Dermis microvascular lymphatic vessel endothelial cell (primary cell): ENCODE measurements around the gene BRIP1. TPM values are rescaled to one million over a fixed set of nuclear protein-coding genes. Genes with fewer than 3 reads are reported as not detected.
"Not testable (repeated sequence)": the region's sequence is repeated elsewhere in the genome, so short reads cannot be mapped to it uniquely, and the experiment has no call there.

ENCODE experiments used
- DNase-seq, 2 donors: peaks; one replicate each; pipeline versions ENCODE4 v3.0.0 to v3.0.0-alpha.2; 2010; ENCODE audit warnings: low read depth in 2 of 2
- total RNA-seq: library from RNA; depleted of rRNA; stranded (reverse); fragments of >200 nt; gene quantifications from 2 replicates; pipeline ENCODE4 v1.2.1, GENCODE V29; 2014

BRIP1 gene
- 3.0 and 6.4 TPM in 2 replicates for total RNA-seq

DNA sequence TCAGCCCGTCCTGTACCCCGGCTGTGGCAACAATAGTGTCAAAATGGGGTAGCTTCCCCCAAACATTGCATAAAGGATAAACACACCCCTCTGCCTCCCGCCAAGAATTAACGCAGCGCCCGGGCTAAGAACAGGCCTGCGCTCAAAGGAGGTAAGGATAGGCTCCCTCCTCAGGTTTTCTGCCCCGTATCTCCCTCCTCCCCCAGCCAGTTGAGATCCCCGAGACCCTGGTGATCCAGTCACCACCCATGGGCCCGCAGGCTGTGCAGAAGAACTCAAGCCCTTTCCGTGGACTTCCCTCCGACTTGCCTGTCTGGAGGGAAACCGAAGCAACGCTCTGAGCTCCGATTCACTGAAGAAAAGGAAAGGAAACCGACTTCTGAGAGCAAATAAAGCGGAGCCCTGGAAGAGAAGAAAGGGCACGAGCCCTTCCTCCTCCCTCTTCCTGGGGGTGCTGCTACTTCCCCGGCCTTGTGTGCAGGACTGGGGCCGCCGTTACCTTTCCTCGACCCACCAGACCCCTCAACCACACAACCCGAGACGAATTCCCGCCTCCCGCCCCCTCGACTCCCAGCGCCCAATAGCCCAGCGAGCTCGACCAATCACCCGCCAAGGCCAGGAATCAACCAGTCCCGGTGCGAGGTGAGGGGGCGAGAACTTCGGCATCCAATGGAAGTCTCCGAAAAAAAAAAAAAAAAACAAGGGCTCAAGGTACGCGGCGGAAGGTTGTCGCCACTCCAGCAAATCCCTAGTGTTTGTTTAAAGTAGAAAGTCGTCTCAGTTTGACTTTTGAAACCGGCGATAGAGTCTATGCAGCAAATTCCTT lies at the start of gene BRIP1:
Gene BRIP1 (minus strand): TSS at position 554 of the 826 bp plus-strand sequence. CDS start 1,989 bp downstream, outside the sequence.
- peak; percentile 81 to 94 for DNase-seq

DNA sequence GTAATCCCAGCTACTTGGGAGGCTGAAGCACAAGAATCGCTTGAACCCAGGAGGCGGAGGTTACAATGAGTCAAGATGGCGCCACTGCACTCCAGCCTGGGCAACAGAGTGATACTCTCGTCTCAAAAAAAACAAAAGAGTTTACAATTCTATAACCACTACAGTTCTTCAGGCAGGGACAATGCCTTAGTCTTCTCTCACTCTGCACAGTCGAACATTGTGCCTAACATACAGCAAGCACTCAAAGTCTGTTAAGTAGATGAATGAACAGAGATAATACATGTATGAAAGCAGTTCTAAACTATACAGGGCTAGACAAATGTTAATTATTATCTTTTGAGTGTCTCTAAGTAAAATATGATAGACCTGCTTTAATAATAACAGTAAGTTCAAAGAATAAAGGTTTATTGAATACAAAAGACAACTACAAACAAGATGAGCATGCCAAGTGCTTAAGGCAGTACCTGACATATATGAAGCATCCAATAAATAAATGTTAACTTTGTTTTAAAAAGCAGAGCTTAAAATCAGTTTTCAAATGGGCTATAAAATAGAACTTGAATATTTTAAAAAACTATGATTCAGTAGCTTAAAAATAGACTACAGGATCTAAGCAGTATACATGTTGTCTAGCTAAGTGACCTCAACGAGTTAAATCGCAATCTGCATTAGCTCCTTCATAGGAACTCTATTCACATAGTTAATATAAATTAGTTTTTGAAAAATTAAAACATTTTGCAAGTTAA lies 45.1 kb upstream of the BRIP1 start:
- DNase-seq = no peak

DNA sequence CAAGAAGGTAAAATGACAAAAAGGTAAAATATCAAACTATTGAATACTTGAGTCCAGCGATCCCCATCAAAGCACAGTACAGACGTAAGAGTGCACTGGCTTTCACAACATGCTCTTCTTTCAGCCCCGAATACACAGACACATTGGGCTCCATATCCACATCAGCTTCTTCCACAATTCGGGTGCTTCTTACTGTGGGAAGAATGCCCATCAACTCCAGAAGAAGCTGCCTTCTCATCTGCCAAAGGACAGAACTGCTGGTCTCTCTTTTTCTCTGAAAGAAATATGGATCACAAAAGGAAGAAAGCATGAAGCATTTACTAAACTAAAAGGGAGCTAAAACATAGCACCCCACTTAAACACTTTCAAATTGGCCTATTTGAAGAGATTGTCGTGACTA lies 44.0 kb upstream of the BRIP1 start:
- no peak for DNase-seq

DNA sequence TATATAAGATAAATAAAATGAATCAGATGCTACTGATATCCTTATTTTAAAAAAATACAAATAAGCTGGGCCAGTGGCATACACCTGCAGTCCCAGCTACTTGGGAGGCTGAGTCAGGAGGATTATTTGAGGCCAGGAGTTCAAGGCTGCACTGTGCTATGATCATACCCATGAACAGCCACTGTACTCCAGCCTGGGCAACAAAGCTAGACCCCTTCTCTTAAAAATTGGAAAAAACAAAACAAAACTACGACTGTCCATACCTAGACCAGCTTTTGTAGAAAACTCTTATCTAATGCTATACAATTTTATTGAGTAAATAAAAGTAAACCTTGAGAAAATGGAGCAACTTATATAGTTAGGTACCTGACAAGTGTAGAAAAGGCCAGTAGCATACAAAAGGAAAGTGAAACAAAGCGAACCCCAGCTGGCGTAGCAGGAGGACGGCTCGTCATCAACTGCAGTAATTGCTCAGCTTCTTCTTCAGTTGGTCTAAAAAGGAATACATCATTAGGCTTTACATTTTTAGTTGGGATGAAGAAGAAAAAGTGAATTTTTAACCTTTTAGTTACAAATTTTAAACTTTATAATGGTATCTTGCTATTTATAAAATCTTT lies 40.9 kb upstream of the BRIP1 start:
- DNase-seq = no peak

DNA sequence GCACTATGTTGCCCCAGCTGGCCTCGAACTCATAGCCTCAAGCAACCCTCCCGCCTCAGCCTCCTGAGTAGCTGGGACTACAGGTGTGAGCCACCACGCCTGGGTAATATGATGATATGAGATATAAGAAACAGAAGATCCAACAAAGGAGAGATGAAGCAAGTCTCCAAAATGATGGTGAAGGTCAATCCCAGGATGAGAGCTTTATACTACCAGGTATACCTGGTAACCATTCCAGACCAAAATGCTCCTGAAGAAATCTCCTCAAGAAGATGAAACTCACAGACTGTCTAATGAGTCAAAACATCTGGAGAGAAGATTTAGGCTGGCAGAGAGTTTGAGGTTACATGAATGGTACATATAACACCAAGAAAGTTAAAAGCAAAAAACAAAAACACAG lies 39.9 kb upstream of the BRIP1 start:
- DNase-seq = no peak

DNA sequence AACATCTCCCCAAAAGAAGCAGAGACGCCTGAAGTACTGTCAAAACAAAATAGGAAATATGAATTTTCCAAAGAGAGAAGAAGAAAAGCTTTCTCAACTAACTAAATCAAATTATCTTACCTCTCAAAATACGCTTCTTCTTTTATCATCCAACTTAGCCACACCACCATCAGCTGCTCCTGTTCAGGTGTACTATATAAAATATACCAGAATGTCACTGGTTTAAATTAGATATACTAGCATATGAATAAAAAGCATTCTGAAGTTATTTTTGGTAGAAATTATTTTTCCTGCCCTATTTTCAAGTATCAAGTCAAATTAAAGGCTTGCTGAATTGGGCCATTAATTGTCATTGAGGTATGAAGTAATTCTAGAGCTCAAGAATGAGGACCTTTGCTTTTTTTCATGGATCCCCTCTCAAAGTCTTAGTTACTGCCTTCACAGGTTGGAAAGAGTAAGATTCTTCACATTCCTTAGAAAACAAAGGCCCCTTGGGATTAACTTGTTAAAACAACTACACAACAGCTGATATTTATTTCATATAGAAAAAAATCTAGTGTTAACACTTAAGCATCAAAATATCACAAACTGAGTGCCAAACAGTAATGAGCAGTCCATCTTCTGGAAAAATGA lies 34.3 kb upstream of the BRIP1 start:
- DNase-seq = no peak

DNA sequence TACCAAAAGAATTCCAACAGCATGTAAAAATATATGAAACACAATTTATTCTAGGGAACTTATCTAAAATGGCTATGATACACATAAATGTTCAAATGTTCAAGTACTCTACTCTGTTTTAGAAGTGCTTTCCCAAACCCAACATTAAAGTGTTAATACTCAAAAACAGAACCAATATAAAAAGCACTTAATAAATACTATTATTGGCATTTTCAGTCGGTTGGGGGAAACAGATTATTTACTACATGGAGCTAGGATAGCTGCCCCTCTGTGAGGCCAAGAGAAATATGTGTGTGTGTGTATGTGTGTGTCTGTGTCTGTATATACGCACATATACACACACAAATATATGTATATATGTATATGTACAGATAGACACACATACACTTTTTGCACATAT lies 32.1 kb upstream of the BRIP1 start:
- DNase-seq = no peak

DNA sequence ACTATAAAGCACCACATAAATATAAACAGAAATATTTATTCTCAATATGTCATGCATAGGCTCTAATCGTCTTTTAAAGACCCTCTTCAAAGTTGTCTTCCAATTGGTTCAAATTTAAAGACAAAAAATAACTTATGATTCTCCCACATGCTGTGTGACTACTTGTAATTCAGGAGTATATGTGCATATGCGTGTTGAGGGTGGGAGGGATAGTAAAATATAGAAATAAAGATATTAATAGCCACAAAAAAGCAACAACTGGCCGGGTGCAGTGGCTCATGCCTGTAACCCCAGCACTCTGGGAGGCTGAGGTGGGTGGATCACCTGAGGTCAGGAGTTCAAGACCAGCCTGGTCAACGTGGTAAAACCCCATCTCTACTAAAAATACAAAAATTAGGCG lies 31.0 kb upstream of the BRIP1 start:
- not testable (repeated sequence) for DNase-seq

DNA sequence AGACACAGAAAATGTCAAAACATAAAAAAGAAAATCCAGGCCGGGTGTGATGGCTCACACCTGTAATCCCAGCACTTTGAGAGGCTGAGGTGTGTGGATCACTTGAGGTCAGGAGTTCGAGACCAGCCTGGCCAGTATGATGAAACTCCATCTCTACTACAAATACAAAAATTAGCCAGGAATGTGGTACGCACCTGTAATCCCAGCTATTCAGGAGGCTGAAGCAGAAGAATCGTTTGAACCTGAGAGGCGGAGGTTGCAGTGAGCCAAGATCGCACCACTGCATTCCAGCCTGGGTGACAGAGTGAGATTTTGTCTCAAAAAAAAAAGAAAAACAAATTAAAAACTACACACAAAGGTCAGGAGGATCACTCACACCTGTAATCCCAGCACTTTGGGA lies 24.4 kb upstream of the BRIP1 start:
- DNase-seq = not testable (repeated sequence)

DNA sequence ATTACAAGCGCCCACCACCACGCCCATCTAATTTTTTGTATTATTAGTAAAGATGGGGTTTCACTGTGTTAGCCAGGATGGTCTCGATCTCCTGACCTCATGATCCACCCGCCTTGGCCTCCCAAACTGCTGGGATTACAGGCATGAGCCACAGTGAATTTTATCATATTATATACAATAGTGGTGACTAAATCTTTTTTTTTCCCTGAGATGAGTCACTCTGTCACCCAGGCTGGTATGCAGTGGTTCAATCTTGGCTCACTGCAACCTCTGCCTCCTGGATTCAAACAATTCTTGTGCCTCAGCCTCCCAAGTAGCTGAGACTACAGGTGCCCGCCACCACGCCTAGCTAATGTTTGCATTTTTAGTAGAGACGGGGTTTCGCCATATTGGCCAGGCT lies 22.5 kb upstream of the BRIP1 start:
- not testable (repeated sequence) for DNase-seq

DNA sequence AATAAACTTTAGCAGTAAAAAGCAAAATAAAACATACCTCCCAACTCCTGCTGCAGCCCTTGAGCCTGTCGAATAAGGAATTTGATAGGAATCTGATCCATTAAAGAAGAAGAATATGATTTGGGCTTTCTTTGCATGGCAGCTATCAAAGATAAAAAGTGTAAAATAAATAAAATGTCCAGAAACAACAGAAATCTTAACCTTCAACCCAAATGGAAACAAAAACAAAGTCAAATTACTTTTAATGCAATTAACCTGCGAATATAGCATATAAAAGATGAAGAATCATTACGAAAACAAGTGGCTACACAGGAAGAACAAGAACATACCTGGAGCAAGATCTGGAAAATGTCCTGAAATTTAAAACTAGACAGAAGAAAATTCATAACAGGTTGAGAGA lies 21.5 kb upstream of the BRIP1 start:
- no peak for DNase-seq

DNA sequence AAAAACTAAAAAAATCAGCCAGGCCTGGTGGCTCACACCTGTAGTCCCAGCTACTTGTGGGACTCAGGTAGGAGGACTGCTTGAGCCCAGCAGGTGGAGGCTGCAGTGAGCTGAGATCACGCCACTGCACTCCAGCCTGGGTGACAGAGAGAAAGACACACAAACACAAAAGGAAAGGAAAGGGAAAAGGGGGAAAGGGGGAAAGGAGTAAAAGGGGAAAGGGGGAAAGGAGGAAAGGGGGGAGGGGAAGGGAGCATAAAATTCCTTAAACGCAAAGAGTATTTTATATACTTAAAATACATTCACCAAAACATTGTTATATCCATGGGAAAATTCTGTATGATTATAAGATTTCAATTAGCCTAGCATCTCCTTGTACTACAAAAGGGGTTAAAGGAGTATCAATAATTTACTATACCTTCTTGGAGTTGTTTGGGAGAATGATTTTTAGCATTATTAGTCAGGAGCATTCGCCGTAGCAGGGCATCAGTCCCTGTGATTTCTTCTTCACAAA lies 17.3 kb upstream of the BRIP1 start:
- DNase-seq = no peak

DNA sequence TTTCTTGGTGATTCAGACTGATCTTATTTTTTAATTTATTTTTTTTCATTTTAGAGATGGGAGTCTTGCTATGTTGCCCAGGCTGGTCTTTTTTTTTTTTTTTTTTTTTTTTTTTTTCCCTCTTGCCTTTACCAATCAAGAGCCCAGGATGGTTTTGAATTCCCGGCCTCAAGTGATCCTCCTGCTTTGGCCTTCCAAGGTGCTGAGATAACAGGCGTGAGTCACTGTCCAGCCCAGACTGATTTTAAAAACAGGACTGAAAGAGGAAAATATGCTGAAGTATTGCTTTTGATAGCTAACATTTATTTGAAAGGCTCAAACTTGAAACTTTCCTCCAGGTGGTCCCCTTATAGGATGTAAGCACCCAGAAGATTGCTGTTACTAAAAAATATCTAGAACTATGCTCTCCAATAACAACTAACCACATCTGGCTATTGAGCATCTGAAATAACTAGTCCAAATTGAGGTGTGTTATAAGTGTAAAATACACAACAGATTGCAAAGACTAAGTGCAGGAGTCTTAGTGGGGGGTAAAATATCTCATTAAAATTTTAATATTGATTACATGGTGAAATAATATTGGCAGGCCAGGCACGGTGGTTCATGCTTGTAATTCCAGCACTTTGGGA lies 15.8 kb upstream of the BRIP1 start:
- no peak for DNase-seq

DNA sequence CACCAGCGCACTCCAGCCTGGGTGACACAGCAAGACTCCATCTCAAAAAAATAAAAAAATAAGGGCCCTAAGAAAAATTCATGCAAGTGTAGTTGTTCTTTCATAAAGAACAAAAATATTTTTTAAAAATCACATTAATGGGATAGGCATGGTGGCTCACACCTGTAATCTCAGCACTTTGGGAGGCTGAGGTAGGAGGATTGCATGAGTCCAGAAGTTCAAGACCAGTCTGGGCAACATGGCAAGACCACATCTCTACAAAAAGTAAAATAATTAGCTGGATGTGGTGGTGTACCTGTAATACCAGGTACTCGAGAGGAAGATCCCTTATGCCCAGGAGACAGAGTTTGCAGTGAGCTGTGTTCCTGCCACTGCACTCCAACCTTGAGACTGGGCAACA lies 15.2 kb upstream of the BRIP1 start:
- DNase-seq = no peak

DNA sequence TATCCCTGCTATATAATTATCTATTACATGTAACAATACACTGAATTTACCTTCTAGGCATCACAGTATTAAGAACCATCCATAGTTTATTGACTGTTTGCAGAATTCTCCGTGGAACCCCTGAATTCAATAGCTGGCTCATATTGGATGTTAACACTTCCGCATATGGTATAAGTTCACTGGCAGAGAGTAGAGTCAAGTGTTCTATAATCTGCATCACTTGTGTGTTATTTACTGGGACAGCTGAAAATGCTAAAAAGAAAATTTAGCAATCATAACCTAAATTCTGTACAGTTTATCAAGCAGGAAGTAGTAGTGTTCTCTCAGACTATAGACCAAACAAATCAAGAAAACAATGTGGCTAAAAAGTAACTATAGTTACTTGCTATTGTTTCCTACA lies 14.5 kb upstream of the BRIP1 start:
- no peak for DNase-seq

DNA sequence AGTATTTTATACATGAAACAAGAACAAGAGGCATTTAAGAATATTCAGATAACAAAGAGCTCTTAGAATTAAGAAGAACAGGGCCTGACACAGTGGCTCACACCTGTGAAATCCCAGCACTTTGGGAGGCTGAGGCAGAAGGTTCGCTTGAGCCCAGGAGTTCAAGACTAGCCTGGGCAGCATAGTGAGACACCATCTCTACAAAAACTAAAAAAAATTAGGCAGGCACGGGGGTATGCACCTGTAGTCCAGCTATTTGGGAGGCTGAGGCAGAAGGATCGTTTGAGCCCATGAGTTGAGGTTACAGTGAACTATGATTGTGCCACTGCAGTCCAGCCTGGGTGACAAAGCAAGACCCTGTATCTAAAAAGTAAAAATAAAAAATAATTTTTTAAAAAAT lies 12.5 kb upstream of the BRIP1 start:
- DNase-seq = no peak

DNA sequence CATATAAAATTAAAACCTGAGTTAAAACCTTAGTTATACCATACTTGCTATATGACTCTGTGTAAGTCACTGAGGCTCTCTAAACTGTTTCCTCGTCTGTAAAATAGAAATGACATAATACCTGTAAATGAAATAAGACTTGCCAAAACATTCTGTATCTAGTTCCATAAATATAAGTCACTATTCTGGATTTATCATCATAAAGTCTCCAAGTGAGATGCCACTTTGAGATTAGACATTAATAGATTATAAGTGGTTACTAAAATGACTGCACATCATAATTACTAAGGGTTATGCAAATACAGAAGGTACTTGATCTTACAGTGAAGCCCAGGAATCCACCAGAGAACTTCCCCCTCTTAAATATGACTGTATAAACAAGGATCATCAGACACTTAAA lies 12.0 kb upstream of the BRIP1 start:
- DNase-seq = no peak

DNA sequence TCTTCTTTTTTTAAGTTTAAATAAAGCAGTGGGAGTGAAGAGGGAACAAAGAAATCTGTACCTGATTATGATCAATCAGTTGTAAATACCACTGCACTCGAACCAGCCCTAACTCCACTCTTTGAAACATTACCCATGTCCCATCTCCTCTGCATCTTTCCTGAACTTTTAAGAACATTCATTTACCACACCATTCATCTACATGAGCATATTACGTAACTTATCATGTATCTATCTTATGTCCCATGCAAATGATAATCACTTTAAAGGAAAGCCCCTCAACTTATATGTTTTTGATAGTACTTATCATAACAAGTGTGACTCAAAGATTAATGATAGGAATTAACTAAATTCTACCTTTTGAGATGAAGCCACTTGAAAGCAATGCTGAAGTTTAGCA lies 10.7 kb upstream of the BRIP1 start:
- DNase-seq = no peak

DNA sequence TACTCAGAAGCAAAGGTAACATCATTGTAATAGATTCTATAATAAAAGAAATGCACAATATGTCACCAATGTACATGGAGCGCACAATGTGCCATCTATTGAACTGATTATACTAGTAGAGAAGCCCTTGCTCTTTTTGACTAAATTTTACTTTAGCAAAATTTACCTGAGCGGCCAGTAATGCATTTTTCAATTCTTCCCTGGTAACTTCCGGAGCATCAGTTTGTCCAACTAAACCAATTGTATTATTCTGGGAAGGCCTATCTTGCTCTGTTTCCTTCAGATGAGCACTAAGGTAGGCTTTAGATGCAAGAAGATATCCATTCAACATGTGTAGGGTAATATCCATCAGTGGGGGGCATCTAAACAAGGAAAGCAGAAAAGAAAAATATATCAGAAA lies 8.8 kb upstream of the BRIP1 start:
- no peak for DNase-seq

DNA sequence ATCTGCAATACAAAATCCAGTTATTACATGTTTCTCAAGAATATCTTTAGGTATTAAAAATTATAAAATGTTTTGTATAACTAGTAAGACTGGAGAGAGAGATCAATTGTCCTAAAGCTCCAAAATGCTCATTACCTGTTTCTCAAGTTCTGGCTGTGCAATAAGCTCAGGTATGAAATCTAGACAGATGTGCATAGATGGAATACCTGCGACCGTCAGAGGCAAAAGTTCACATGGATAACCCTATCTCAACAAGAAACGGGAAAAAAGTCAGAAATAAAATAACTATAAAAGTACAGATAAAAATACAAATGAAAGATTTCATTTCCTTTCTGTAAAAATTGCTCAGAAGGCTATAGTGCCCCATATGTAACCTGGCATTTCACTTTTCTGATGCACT lies 5.8 kb upstream of the BRIP1 start:
- DNase-seq = no peak

DNA sequence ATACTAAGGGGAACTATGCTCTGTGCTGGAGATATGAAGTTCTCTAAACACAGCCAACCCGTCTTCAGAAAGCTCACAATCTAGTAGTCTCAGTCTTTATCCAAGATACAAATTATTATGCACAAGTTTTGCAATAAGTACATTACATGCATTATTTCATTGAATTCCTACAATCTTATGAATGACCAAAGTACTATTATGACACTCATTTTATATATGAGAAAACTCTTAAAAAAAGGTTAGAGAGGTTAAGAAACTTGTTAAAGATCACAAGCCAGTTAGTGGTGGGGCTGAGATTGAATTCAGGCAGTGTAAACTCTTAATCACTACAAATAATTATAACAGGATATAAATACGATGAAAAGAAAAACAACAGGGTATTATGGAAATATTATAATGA lies 4.7 kb upstream of the BRIP1 start:
- no peak for DNase-seq
